T-helper 2 cell treated with Interferon-gamma antibody and Interleukin-4, amounts not matched to agents 100 ng/mL and 5 ng/mL, for 36 hours (primary cell): ENCODE measurements around the gene TRIM74. TPM values are rescaled to one million over a fixed set of nuclear protein-coding genes. Genes with fewer than 3 reads are reported as not detected.
"Not testable (repeated sequence)": the region's sequence is repeated elsewhere in the genome, so short reads cannot be mapped to it uniquely, and the experiment has no call there.

Experiments used
- intact Hi-C: fragments of 100-400 bp; cut with micrococcal nuclease; formaldehyde crosslinking; loops from one replicate; pipeline ENCODE4 v1.15.1; 2023
- total RNA-seq: library from RNA; stranded (reverse); gene quantifications from 2 replicates; pipeline ENCODE4 v1.2.3, GENCODE V29; 2022

The TRIM74 gene
- 1.5 and 2.0 TPM in 2 replicates for total RNA-seq

- intact Hi-C loops, result not testable (repeated sequence)
Measured at GRCh38 chr7:72968980-72969516, at the start of gene TRIM74. TSS of gene TRIM74 (minus strand) at chr7:72969466. CDS start at chr7:72966157, 3,309 bp downstream.

GRCh38 chr7:73006491-73006890, 37.2 kb upstream of the TRIM74 start:
- intact Hi-C loops, result not testable (repeated sequence)

GRCh38 chr7:73005693-73006447, 36.6 kb upstream of the TRIM74 start:
- intact Hi-C loops, result not testable (repeated sequence)

DNA sequence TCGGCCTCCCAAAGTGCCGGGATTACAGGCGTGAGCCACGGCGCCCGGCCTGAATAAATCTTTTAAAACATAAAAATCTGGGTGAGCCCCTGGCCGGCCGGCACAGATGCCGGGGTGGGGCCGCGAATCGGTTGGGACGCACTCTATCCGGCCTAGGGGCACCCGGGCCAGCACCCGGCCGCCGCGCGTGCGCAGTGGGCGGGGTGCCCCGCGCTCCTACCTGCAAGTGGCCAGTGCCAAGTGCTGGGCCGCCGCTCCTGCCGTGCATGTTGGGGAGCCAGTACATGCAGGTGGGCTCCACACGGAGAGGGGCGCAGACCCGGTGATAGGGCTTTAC, 36.1 kb upstream of the TRIM74 start:
- intact Hi-C loops, result not testable (repeated sequence)

GRCh38 chr7:72997887-72998468, 28.7 kb upstream of the TRIM74 start:
- intact Hi-C loops, result not testable (repeated sequence)

DNA sequence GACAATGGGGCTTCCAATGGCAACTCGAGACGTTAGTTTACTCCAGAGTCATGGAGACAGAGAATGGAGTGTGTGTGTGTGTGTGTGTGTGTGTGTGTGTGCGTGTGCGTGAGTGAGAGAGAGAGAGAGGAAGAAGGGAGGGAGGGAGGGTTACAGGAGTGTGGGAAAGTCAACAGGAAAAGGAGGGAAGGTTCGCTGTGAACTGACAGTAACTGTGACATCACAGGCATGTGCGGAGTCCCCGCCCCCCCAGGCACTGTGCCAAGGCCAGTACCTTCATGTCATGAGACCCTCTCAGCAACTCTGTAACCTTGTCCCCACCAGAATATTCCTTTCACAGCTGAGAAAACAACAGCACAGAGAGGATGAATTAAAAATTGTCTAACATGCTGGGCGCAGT, 28.2 kb upstream of the TRIM74 start:
- intact Hi-C loops, result not testable (repeated sequence)

- intact Hi-C loops, result not testable (repeated sequence)
Measured at GRCh38 chr7:72995484-72995883, 26.2 kb upstream of the TRIM74 start.

DNA sequence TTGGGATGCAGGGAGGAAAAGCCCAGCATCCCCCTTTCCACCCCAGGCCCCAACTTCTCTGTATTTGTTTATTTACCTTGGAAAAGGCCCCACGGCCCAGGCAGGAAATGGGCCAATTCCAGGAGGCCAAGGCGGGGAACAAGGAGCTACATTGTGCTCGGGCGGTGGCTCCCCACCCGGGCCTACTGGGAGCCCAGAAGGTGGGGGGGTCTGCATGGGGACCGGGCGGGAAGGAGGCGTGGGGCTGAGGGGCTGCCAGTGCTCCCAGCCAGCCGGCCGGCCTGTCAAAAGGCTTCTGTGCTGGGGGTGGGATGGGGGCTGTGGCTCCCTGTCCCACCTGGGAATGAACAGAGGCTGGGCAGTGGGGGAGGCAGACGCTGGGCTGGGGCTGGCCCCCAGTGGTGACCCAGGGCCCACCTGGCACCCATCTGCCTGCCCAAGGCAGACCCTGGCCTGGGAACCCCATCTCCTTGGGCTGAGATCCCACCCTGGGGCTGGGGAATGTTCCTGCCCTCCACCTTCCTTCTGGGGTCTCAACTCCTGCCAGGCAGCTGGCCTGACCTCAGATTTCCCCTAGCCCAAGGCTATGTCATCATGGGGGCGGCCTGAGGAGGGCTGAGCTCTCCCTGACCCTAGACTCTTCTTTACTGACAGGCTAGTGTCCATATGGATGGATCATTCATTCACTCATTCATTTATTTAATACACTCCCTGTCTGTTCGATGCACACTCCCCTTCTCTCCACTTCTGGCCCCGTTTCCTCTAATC, 21.1 kb upstream of the TRIM74 start:
- intact Hi-C loops, result not testable (repeated sequence)

DNA sequence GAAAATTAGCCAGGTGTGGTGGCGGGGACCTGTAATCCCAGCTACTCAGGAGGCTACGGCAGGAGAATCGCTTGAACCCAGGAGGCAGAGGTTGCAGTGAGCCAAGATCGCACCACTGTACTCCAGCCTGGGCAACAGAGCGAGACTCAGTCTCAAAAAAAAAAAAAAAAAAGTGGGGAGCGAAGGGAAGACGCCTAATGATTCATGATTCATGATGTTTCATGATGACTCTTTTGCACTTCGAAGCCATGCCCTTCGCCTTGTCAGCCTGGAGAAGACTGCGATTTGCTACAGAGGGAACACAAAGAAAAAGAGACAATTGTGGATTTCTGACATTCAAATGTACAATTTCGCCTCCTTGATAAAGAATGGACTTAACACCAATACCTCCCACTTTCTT, 12.8 kb upstream of the TRIM74 start:
- intact Hi-C loops, result not testable (repeated sequence)

GRCh38 chr7:72980382-72980781, 11.1 kb upstream of the TRIM74 start:
- intact Hi-C loops, result not testable (repeated sequence)

GRCh38 chr7:72976434-72976833, 7.2 kb upstream of the TRIM74 start:
- intact Hi-C loops, result not testable (repeated sequence)

GRCh38 chr7:72975656-72976286, 6.5 kb upstream of the TRIM74 start:
- intact Hi-C loops, result not testable (repeated sequence)

DNA sequence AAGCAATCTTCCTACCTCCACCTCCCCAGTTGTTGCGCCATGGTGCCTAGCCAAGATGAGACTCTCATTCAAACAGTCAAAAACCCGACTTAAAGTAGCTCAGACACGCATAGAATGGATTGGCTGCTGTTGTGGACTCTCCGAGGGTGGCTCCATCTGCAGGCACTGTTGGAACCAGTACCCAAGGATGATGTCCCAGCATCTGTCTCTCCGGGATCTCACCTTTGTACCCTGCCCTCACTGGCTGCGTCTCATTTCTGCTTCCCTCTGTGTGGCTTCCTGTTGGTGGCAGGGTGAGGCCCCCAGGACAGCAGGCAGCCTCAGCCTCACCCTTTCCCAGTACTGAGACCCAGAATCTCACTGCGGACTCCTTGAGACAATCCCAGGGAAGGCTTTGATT, 5.5 kb upstream of the TRIM74 start:
- intact Hi-C loops, result not testable (repeated sequence)

GRCh38 chr7:72971505-72971904, 2.2 kb upstream of the TRIM74 start:
- intact Hi-C loops, result not testable (repeated sequence)

DNA sequence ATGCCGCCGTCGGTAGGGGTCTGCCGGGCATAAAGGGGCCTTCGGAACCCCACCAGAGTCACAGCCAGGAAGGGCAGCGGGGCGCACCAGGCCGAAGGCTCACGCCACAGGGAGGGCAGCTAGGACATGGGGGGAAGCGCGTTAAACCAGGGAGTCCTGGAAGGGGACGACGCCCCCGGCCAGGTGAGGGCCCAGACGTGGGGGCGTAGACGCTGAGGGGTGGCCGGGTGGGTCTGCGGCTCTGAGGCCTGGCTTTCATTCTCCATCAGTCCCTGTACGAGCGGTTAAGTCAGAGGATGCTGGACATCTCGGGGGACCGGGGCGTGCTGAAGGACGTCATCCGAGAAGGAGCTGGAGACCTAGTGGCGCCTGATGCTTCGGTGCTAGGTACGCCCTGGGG, 422 bp upstream of the TRIM74 start:
- intact Hi-C loops, result not testable (repeated sequence)

DNA sequence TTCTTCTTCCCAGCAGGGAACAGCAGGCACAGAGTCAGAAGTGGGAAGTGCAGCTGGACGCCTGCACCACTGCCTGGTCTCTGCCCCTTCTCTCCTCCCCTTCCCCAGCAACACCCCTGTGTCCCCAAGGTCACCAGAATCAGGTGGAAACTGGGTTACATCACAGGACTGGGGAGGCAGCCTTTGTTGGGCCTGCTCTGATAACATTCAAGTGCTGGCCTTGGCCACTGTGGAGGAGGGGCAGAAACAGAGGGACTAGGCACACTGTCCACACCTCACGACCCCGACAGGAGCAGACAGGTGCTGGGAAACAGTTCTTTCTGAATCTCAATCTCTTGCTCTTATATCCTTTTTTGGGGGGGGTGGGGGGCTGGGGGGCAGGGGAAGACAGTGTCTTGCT, 2.4 kb downstream of the TRIM74 start:
- intact Hi-C loops, result not testable (repeated sequence)

GRCh38 chr7:72965186-72965975, 3.9 kb downstream of the TRIM74 start:
- intact Hi-C loops, result not testable (repeated sequence)

GRCh38 chr7:72963056-72963455, 6.2 kb downstream of the TRIM74 start:
- intact Hi-C loops, result not testable (repeated sequence)

DNA sequence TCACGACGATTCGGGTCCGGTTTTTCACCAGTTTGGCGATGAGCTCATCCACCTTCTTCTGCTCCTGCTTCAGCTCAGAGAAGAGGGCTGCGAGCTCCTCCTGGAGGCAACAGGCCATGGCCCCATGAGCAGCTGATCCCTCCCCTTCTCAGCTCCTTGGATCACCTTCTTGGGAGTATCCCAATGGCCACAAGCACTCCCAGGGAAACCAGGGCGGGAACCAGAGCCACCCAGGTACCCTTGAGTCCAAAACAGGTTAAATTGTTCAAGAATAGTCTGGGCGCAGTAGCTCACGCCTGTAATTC, 8.0 kb downstream of the TRIM74 start:
- intact Hi-C loops, result not testable (repeated sequence)

- intact Hi-C loops, result not testable (repeated sequence)
Measured at GRCh38 chr7:72960626-72961345, 8.5 kb downstream of the TRIM74 start.
